NCI-H345 treated with DMSO at 0.1 percent for 48 hours (cell line): Measurements from ENCODE around the gene TMEM59L.
"Not testable (repeated sequence)": the region's sequence is repeated elsewhere in the genome, so short reads cannot be mapped to it uniquely, and the experiment has no call there.

Experiments
- DNase-seq: peaks from one replicate; lab custom pipeline; 2025; ENCODE audit not compliant: unreplicated experiment; lab: John Stamatoyannopoulos, UW

Gene TMEM59L

DNA sequence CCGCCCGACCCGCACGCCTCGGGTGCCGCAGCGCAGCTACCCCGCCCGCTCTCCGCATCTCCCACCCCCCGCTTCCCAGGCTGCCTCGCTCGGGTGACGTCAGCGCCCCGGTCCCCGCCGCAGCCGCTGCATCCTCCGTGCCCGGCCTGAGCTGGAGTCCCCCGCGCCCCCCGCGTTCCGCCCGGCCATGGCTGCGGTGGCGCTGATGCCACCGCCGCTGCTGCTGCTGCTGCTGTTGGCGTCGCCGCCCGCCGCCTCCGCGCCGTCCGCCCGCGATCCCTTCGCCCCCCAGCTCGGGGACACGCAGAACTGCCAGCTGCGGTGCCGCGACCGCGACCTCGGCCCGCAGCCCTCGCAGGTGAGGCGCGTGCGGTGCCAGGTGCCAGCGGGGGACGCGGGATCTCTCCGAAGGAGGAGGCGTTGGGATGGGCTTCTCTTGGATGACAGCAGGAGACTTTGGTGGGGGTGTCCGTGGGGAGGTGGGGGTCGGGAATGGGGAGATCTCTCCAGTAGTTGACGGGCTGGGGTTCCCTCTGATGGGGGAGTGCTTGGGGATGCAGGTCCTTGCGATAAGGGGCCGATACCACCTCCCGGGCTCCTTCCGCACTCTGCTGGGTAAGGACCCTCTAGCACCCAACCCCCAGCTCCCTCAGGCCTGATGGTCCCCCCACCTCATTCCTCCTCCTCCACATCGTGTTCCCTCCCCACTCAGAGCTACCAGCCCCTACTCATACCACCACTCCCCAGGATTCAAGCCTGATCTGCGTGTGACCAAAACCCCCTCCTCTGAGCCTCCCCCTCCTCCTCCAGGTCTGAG is at the start of gene TMEM59L:
TMEM59L (plus strand) TSS at position 99 of the 817 bp plus-strand sequence; CDS start at position 188, 89 bp downstream.
- no peak for DNase-seq

DNA sequence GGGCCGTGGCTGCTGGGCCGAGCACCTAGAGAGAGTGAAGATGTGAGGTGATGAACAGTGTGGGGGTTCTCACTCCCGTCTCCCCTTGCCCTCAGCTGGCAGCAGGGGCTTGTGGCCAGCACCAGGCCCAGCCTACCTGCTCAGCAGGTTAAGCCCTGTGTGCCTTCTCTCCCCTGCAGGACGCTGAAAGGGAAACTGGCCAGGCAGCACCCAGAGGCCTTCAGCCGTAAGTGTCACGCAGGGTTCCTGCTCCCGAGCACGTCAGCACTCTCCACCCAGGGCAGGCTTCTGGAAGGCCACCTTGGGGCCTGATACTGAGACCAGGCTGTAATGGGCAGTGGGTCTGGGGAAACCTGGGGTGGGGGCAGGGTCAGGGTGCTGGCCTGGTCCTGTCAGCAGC is 45.7 kb upstream of the TMEM59L start:
- no peak for DNase-seq

DNA sequence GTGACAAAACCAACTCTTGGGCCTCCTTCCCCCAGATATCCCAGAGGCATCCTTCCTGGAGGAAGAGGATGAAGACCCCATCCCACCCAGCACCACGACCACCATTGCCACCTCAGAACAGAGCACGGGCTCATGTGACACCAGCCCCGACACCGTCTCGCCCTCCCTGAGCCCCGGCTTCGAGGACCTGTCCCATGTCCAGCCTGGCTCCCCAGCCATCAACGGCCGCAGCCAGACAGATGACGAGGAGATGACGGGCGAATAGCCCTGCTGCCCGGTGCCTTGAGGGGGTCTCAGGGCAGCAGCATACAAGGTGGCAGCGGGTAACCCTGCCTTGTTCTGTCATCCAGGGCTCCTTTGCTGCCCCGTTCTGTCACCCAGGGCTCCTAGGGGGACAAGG is 44.3 kb upstream of the TMEM59L start:
- DNase-seq, result no peak

DNA sequence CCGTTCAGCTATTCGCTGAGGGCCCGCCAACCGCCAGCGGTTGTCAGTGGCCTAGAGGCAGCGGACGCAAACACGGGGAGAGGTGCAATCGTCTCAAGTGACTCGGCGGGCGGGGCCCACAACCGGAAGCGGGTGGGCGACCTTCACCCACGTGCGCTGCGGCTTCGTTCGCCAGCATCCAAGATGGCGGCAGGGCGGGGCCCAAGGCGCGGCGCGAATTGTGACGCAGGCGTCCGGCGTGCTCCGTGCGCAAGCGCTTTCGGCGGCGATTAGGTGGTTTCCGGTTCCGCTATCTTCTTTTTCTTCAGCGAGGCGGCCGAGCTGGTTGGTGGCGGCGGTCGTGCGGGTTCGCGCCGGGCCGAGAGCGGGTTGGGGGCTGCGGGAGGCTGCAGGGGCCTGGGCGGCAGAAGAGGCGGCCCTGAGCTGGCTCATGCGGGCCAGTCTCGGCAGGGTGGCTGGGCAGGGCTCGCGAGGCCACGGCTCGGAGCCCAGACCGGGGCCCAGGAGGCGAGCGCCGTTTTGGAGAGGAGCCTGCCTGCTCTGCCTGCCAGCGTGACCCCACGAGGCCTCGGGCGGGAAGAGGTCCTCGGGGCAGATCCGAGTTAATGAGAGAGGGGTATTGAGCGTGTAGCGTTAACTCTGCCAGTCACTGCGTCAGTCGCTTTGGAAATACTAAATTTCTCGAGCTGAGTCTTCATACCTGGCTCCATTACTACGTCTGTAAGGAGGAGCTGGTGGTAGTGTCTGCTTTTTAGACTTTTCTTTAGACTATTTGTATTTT is 40.9 kb upstream of the TMEM59L start, which contains the start of gene UBA52:
UBA52 (plus strand) TSS at position 294 of the 781 bp plus-strand sequence. CDS start 1,444 bp downstream, outside the sequence.
- DNase-seq, result peak; percentile 85

DNA sequence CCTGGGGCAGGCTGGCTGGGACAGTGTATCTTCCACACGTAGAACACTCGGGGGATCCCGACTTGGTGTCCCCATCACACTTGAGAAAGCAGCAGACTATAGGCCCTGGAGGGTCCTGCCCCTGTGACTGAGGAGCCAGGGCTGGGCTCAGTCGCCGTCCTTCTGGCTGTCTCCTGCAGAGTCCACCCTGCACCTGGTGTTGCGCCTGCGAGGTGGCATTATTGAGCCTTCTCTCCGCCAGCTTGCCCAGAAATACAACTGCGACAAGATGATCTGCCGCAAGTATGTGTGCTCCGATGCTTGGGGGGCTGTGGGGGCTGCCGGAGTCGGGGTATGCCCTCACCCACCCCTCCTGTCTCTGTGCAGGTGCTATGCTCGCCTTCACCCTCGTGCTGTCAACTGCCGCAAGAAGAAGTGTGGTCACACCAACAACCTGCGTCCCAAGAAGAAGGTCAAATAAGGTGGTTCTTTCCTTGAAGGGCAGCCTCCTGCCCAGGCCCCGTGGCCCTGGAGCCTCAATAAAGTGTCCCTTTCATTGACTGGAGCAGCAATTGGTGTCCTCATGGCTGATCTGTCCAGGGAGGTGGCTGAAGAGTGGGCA is 37.9 kb upstream of the TMEM59L start:
- no peak for DNase-seq

DNA sequence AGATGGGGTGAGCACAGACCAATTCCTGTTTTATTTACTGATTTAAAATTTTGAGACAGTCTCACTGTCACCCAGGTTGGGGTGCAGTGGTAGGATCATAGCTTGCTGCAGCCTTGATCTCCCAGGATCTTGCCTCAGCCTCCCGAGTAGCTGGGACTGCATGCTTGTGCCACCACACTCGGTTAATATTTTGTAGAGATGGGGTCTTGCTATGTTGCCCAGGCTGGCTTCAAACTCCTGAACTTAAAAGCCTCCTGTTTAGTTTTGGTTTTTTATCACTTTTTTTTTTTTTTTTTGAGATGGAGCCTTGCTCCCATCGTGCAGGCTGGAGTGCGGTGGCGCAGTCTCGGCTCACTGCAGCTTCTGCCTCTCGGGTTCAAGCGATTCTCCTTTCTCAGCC is 36.3 kb upstream of the TMEM59L start:
- DNase-seq, result no peak

DNA sequence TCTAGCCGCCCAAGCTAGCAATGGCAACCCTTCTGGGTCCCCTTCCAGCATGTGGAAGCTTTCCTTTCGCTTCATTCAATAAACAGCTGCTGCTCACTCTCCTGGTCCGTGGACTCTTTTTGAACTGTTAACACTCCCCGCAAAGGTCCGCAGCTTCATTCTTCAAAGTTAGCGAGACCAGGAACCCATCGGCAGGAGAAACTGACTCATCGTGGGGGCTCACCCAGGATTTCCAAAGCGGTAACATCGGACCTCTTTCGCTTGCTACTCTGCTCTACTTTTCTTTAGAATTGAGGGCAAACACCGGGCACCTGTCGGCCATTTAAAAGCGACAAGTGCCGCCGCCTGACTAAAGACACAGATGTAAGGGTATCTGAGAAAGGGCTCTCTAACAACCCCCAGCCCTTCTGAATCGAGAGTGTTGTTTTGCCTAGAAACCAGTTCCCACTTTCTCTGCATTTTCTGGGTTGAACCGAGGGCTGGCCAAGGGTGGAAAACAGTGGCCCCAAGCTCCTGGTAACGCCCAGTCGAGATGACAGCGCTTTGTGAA is 35.2 kb upstream of the TMEM59L start:
- DNase-seq, result no peak

DNA sequence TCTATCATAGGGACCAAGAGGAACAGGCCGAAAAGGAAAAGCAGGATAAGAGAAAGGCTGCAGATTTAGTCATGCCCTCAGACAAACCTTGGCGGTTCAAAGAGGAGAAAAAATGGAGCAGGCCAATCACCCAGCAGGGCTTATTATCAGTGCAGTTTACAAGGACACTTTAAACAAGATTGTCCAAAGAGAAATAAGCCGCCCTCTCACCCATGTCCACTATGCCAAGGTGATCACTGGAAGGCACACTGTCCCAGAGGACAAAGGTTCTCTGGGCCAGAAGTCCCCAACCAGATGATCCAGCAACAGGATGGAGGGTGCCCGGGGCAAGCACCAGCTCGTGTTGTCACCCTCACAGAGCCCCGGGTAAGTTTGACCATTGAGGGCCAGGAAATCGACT is 32.4 kb upstream of the TMEM59L start:
- DNase-seq, result no peak

DNA sequence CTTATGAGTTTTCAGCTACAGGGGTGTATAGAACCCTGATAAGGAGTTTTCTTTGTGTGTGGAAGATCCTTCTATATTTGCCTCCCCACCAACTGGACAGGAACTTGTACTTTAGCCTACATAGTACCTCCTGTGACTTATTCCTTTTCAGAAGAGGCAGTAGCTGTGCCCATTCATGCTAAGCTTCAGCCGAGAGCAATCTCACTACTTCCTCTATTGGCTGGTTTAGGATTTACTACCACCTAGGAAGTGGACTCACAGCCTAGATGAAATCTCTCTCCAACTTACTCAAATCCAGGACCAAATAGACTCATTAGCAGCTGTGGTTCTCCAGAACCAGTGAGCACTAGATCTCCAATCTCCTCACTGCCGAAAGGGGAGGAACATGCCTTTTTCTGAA is 26.4 kb upstream of the TMEM59L start:
- DNase-seq, result no peak

DNA sequence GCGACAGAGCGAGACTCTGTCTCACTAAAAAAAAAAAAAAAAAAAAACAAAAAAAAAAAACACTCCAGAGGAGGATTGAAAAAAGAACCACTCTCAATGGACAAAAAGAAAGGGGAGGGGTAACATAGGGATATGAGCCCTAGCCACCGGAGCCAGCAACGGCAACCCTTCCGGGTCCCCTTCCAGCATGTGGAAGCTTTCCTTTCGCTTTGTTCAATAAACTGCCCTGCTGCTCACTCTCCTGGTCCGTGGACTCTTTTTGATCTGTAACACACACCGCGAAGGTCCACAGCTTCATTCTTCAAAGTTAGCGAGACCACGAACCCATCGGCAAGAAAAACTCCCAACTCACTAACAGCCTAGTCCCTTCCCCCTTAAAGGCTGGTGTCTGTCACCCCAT is 25.1 kb upstream of the TMEM59L start:
- DNase-seq, result no peak

DNA sequence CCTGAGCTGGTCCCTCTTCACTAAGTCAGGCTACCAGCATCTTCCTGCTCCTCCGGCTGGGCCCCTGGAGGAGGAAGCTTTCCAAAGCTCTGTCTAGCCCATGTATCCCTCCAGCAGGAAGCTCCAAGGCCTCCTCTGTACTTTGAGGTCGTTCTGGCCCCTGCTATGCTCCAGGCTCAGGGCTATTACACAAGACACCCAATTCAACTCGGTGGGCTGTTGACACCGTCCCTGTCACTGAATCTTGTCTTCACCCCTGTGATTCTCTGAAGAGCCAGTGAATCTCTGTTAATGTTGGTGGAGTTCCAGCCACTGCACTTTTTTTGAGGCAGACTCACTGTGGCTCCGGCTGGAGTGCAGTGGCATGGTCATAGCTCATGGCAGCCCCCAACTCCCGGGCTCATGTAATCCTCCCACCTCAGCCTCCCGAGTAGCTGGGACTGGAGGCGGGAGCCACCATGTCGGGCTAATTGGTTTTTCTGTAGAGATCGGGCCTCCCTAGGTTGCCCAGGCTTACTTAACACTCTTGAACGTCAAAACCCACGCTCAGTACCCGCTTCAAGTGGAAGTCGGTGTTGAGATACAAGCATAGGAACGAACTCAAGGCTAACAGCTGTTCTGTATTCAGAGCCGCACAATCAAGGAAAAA is 24.6 kb upstream of the TMEM59L start:
- DNase-seq, result no peak

DNA sequence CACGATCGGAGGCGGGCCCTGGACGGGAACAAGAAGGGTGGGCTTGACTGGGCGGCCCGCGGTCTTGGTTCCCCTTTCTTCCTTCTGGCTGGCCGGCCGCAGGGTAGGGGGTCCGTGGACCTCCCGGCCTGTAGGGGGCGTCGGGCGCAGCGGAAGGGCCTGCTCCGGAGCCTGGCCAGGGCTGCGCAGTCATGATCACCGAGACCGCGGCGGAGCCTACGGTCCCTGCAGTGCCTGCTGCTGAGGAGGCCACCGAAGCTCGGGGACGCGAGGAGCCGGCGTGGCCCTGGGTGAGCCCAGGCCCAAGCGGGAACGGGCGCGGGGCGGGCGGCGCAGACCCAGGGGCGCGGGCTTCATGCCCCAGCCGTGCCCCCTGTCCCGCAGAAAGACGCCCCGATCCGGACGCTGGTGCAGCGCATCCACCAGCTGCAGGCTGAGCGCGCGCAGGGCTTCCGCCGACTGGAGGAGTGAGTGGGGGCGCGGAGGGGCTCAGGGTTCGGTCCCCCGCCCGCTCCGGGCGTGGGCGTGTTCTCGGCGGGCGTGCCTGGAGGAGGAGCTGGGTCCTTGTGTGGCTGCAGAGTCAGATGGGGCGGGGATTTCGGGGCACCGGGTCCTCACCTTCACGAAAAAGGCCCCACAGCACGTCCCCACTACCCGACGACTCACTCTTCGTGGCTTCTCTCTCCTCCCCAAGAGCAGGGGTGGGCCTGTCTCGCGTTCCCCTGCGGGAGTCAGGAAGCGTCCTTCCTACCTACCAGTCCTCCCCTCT is 23.9 kb upstream of the TMEM59L start, which contains the start of gene REX1BD:
REX1BD (plus strand) TSS at position 188 of the 769 bp plus-strand sequence; CDS start at position 192, 4 bp downstream.
- DNase-seq, result peak; percentile 52

DNA sequence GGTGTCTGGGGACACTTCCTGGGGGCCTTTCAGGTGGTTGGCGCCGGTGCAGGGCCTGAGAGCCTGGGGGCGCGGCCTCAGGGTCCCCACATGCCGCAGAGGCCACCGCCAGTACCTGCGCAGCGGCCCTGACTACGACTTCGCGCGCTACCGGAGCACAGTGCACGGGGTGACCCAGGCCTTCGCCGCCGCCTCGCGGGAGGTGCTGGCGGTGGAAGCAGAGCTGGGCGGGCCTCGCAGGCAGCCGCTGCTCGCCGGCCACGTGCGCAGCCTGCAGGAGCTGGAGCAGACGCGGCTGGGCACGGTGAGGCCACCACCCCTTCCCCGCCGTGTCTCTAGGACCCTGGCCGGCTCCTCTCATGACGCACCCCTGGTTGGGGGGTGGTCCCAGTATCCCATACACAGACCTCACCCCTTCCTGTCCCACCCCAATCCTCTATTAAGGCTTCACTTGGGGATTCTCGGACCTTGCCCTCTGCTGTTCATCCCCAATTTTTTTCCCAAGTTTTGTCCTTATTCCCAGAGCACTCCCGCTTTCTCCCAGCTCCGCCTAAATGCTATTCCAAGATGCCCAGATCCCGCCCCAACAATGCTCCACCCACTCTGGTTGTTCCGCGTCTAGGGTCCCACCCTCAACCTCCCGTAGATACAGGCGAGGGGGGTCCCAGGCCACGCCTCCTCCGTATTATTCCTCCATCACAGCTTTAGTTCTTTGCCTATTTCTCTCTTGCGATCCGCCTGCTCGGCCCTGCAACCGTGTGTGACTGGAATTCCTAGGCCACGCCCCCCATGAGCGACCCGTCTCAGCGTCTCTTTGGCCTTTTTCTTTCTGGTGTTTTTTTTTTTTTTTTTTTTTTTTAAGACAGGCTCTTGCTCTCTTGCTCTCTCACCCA is 23.0 kb upstream of the TMEM59L start:
- peak; percentile 67 for DNase-seq

DNA sequence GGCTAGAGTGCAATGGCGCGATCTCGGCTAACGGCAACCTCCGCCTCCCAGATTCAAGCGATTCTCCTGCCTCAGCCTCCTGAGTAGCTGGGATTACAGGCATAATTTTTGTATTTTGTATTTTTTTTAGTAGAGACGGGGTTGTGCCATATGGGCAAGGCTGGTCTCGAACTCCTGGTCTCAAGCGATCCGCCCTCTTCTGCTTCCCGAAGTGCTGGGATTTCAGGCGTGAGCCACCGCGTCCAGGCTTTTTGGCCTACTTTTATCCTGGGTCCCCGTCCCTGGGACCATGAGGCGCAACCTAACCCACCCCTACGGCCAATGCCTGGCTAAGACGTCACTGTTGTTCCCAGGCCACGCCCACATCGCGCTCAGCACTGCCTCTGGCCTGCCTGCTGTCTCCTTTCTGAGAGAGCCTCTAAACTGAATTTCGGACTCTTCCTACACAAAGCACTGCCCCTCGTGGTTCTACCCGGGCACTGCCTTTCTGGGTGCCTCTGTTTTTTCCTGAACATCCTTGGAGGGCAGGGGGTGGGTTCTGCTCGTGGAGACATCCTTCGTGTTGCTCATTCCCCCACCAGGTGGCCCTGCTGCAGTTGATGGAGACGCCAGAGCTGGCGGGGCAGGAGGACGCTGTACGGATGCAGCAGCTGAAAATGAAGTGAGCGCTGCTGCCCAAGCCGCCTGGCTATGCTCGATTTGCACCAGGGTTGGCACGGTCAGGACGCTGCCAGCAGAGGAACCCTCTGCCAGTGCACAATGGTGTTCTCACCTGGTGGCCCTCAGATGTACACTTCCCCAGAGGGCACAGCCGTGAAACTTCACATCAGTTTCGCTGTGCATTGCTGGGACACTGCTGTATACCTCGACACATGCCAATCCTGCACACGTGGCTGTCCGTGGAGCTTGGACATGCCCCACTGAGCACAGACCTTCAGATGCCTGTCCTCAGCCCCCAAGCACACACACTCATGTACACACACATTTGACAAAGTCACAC is 22.1 kb upstream of the TMEM59L start:
- DNase-seq, result peak; percentile 92

DNA sequence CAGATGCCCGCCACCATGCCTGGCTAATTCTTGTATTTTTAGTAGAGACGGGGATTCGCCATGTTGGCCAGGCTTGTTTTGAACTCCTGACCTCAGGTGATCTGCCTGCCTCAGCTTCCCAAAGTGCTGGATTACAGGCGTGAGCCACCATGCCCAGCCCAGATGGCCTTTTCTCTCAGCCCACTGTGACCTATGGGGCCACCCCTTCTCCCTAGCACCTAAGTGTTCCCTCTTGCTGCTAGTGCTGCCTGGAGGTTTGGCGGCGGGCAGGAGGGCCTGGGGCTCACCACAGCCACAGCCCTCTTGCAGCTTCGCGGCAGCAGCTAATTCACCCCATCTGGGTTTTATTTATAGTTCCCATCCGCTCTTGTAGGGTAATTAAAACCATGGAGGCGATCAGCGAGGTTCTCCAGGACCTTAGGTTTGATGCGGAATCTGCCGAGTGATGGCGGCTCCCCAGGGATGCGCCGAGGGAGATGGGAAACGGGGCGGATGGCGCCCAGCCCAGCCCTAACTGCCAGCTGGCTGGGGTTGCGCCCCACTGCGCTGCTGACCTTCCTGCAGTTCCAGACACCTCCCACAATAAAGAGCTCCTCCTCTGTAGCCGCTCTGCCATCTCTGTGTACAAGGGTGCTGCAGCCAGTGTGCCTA is 20.8 kb upstream of the TMEM59L start:
- DNase-seq, result no peak

DNA sequence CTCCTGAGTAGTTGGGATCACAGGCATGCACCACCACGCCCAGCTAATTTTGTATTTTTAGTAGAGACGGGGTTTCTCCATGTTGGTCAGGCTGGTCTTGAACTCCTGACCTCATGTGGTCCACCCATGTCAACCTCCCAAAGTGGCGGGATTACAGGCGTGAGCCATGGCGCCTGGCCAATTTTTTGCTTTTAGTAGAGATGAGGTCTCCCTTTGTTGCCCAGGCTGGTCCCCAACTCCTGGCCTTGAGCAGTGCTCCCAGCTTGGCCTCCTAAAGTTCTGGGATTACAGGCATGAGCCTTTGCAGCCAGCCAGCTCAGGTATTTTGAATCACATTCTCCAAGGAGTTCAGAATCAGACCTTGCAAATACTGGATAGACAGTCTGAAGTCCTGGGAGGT is 19.9 kb upstream of the TMEM59L start:
- DNase-seq, result not testable (repeated sequence)

DNA sequence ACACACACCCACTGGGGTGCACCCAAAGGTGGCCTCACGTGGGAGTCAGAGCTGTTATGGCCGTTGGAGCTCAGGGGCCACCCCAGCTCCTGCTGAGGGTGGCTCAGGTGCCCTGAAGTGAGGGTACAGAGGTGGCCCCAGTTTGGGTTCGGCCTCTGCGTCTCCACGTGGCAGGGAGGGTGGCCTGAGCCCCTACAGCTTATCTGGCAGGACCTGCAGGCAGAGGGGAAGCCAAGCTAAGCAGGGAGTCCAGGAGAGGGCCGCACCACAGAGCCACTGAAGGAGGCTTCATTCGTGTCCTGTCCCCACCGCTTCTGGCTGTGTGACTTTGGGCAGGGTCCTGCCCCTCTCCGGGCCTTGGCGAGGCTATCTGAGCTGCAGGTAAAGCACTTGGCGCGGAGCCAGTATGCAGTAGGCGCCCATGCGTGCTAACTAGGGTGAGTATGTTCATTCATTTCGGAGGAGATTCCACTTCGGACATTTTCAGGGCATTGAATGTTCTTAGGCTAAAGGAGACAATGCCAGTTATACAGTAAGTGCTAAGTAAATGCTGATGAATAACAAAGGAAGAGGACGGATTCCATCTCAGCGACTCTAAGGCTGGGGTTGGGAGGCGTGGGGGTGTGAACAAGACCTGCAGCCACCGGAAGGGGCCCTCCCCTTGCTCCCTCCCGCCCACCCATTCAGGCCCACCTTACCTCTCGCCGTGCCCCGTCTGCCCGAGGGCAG is 19.1 kb upstream of the TMEM59L start:
- no peak for DNase-seq
